HepG2 (cell line): ENCODE results near the gene RPLP2. TPM values are rescaled to one million over a fixed set of nuclear protein-coding genes. Genes with fewer than 3 reads are reported as not detected.

Experiments
- ATRX ChIP-seq: sonication (generic); formaldehyde crosslinking; IDR thresholded peaks from 2 replicates; pipeline ENCODE4 v1.4.0; 2020; ENCODE audit warnings: missing genetic modification reagents, borderline replicate concordance
- CAMTA2 ChIP-seq: sonication (generic); formaldehyde crosslinking; IDR thresholded peaks from 2 replicates; pipeline ENCODE4 v1.4.0; 2020; ENCODE audit warnings: mild to moderate bottlenecking, missing genetic modification reagents, borderline replicate concordance
- HIVEP1 ChIP-seq: sonication (generic); formaldehyde crosslinking; IDR thresholded peaks from 2 replicates; pipeline ENCODE4 v1.4.0; 2020; ENCODE audit warnings: mild to moderate bottlenecking, missing genetic modification reagents
- HNRNPL ChIP-seq: fragments of 200-400 bp; formaldehyde crosslinking; IDR thresholded peaks from 2 replicates; pipeline ENCODE4 v1.6.1; 2017; ENCODE audit warnings: mild to moderate bottlenecking, low read depth, low read length
- MEF2D ChIP-seq: sonication (generic); formaldehyde crosslinking; IDR thresholded peaks from 2 replicates; pipeline ENCODE4 v1.5.1; 2020; ENCODE audit warnings: mild to moderate bottlenecking, missing genetic modification reagents
- POLR2G ChIP-seq: fragments of 200-400 bp; formaldehyde crosslinking; IDR thresholded peaks from 2 replicates; pipeline ENCODE4 v1.6.1; 2018; ENCODE audit warnings: mild to moderate bottlenecking, low read depth, low read length, moderate library complexity
- TBX3 ChIP-seq: fragments of 450-650 bp; IDR thresholded peaks from 2 replicates; pipeline ENCODE4 v1.6.1; 2017; ENCODE audit warnings: antibody characterized with exemption, mild to moderate bottlenecking, inconsistent platforms, borderline replicate concordance
- ZBTB7A ChIP-seq: sonication (generic); formaldehyde crosslinking; IDR thresholded peaks from 2 replicates; pipeline ENCODE4 v1.8.0; 2022; ENCODE audit warnings: mild to moderate bottlenecking, missing genetic modification reagents
- ZBTB8A ChIP-seq: sonication (generic); formaldehyde crosslinking; IDR thresholded peaks from 2 replicates; pipeline ENCODE4 v1.4.0; 2020; ENCODE audit warnings: mild to moderate bottlenecking, low read depth, missing genetic modification reagents, borderline replicate concordance
- ZNF296 ChIP-seq: sonication (generic); formaldehyde crosslinking; conservative IDR thresholded peaks from 2 replicates; pipeline ENCODE4 v1.5.0; 2020; ENCODE audit warnings: mild to moderate bottlenecking, missing genetic modification reagents
- ZNF333 ChIP-seq: sonication (generic); formaldehyde crosslinking; IDR thresholded peaks from 2 replicates; pipeline ENCODE4 v1.4.0; 2020; ENCODE audit warnings: mild to moderate bottlenecking, missing genetic modification reagents, borderline replicate concordance
- ZNF335 ChIP-seq: sonication (generic); formaldehyde crosslinking; IDR thresholded peaks from 2 replicates; pipeline ENCODE4 v1.4.0; 2020; ENCODE audit warnings: missing genetic modification reagents
- ZNF350 ChIP-seq: sonication (generic); formaldehyde crosslinking; IDR thresholded peaks from 2 replicates; pipeline ENCODE4 v1.4.0; 2020; ENCODE audit warnings: mild to moderate bottlenecking, low read depth, missing genetic modification reagents, borderline replicate concordance
- polyA plus RNA-seq, 8 experiments: library from polyadenylated mRNA; depleted of rRNA in 3 of 8; stranded (reverse) in 7 of 8; unstranded in 1 of 8; fragments of >200 nt; fragmentation: Illumina TruSeq in 4 of 8; extraction: Trizol in 4 of 8; gene quantifications; 2 replicates each; pipeline versions ENCODE4 v1.2.1 to v1.2.3, GENCODE V29; 2011 to 2016; ENCODE audit warnings: low read depth in 4 of 8, missing spikeins in 1 of 8, mixed read lengths in 1 of 8; ENCODE audit not compliant: insufficient read depth in 1 of 8
- total RNA-seq, 5 experiments: library from RNA; depleted of rRNA; stranded (reverse); fragments of >200 nt; fragmentation: Illumina TruSeq; extraction: Trizol; gene quantifications; 2 replicates each; pipeline ENCODE4 v1.2.3, GENCODE V29; 2016; ENCODE audit warnings: low read depth in 1 of 5
- TF ChIP-seq, protein P1 (sequence below): sonication (generic); formaldehyde crosslinking; IDR thresholded peaks from 2 replicates; pipeline ENCODE4 v1.4.0; 2020; ENCODE audit warnings: missing genetic modification reagents, borderline replicate concordance
- TF ChIP-seq, protein P2 (sequence below): sonication (generic); formaldehyde crosslinking; IDR thresholded peaks from 2 replicates; pipeline ENCODE4 v1.5.0; 2020; ENCODE audit warnings: mild to moderate bottlenecking, low read depth, missing genetic modification reagents, borderline replicate concordance
- TF ChIP-seq, protein P3 (sequence below): sonication (generic); formaldehyde crosslinking; IDR thresholded peaks from 2 replicates; pipeline ENCODE4 v1.4.0; 2020; ENCODE audit warnings: mild to moderate bottlenecking, missing genetic modification reagents

The RPLP2 gene
- total and polyA plus RNA-seq, 2 of the 13 experiments (the other 11 are each of a cell fraction or from before 2014, with no cell fraction given): 978 to 2,106 TPM

DNA sequence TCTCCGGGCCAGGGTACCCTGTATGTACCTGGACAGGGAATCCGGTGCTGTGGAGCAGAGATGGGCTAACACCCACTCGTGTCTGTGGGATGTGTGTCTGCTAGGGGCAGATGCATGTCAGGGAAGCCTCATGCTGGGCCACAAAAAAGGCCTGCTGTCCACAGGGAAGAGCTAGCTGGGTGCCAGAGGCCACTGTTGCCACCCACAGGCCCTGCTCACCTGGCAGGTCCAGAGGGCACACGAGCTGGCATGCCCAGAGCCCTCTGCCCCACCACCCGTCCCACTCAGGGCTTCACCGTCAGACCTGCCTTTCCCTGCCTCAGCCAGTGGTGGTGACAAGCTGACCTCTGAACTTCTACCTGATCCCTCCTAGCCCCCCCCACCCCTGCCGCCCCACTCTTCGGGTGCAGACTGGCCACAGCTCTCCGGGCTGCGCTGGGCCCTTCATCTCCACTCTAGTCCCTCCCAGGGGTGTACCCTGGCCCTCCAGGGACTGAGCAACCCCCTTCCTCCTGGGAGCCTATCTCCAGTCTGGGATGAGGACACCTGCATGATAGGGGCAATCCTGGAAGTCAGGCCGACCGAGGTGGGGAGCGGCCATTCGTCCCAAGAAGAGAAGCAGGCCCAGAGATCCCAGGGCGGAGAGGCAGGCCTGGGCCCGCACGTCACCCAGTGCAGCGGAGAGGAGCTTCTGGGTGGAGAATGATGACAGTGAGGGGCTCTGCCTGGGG, 13.0 kb upstream of the RPLP2 start (continued):
- TF ChIP-seq, protein P1, sequence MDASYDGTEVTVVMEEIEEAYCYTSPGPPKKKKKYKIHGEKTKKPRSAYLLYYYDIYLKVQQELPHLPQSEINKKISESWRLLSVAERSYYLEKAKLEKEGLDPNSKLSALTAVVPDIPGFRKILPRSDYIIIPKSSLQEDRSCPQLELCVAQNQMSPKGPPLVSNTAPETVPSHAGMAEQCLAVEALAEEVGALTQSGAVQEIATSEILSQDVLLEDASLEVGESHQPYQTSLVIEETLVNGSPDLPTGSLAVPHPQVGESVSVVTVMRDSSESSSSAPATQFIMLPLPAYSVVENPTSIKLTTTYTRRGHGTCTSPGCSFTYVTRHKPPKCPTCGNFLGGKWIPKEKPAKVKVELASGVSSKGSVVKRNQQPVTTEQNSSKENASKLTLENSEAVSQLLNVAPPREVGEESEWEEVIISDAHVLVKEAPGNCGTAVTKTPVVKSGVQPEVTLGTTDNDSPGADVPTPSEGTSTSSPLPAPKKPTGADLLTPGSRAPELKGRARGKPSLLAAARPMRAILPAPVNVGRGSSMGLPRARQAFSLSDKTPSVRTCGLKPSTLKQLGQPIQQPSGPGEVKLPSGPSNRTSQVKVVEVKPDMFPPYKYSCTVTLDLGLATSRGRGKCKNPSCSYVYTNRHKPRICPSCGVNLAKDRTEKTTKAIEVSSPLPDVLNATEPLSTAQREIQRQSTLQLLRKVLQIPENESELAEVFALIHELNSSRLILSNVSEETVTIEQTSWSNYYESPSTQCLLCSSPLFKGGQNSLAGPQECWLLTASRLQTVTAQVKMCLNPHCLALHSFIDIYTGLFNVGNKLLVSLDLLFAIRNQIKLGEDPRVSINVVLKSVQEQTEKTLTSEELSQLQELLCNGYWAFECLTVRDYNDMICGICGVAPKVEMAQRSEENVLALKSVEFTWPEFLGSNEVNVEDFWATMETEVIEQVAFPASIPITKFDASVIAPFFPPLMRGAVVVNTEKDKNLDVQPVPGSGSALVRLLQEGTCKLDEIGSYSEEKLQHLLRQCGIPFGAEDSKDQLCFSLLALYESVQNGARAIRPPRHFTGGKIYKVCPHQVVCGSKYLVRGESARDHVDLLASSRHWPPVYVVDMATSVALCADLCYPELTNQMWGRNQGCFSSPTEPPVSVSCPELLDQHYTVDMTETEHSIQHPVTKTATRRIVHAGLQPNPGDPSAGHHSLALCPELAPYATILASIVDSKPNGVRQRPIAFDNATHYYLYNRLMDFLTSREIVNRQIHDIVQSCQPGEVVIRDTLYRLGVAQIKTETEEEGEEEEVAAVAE (CRISPR knock-in tag): no peak
- TF ChIP-seq TBX3 (no peak), ZNF335 (CRISPR knock-in tag) (0 out of 2 replicates have a peak, but pooled peaks have one; percentile 14), ZBTB8A (CRISPR knock-in tag) (no peak), ATRX (no peak), HIVEP1 (no peak), MEF2D (no peak), POLR2G (peak; percentile 19; the same call in 1 of the 2 replicates), ZNF350 (CRISPR knock-in tag) (no peak), CAMTA2 (CRISPR knock-in tag) (0 out of 2 replicates have a peak, but pooled peaks have one; percentile 24), HNRNPL (peak; percentile 89), ZNF333 (CRISPR knock-in tag) (0 out of 2 replicates have a peak, but pooled peaks have one; percentile 56), ZNF296 (CRISPR knock-in tag) (no peak), ZBTB7A (CRISPR knock-in tag) (0 out of 2 replicates have a peak, but pooled peaks have one; percentile 31)
- TF ChIP-seq, protein P2, sequence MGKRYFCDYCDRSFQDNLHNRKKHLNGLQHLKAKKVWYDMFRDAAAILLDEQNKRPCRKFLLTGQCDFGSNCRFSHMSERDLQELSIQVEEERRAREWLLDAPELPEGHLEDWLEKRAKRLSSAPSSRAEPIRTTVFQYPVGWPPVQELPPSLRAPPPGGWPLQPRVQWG (CRISPR knock-in tag): no peak
- TF ChIP-seq, protein P3, sequence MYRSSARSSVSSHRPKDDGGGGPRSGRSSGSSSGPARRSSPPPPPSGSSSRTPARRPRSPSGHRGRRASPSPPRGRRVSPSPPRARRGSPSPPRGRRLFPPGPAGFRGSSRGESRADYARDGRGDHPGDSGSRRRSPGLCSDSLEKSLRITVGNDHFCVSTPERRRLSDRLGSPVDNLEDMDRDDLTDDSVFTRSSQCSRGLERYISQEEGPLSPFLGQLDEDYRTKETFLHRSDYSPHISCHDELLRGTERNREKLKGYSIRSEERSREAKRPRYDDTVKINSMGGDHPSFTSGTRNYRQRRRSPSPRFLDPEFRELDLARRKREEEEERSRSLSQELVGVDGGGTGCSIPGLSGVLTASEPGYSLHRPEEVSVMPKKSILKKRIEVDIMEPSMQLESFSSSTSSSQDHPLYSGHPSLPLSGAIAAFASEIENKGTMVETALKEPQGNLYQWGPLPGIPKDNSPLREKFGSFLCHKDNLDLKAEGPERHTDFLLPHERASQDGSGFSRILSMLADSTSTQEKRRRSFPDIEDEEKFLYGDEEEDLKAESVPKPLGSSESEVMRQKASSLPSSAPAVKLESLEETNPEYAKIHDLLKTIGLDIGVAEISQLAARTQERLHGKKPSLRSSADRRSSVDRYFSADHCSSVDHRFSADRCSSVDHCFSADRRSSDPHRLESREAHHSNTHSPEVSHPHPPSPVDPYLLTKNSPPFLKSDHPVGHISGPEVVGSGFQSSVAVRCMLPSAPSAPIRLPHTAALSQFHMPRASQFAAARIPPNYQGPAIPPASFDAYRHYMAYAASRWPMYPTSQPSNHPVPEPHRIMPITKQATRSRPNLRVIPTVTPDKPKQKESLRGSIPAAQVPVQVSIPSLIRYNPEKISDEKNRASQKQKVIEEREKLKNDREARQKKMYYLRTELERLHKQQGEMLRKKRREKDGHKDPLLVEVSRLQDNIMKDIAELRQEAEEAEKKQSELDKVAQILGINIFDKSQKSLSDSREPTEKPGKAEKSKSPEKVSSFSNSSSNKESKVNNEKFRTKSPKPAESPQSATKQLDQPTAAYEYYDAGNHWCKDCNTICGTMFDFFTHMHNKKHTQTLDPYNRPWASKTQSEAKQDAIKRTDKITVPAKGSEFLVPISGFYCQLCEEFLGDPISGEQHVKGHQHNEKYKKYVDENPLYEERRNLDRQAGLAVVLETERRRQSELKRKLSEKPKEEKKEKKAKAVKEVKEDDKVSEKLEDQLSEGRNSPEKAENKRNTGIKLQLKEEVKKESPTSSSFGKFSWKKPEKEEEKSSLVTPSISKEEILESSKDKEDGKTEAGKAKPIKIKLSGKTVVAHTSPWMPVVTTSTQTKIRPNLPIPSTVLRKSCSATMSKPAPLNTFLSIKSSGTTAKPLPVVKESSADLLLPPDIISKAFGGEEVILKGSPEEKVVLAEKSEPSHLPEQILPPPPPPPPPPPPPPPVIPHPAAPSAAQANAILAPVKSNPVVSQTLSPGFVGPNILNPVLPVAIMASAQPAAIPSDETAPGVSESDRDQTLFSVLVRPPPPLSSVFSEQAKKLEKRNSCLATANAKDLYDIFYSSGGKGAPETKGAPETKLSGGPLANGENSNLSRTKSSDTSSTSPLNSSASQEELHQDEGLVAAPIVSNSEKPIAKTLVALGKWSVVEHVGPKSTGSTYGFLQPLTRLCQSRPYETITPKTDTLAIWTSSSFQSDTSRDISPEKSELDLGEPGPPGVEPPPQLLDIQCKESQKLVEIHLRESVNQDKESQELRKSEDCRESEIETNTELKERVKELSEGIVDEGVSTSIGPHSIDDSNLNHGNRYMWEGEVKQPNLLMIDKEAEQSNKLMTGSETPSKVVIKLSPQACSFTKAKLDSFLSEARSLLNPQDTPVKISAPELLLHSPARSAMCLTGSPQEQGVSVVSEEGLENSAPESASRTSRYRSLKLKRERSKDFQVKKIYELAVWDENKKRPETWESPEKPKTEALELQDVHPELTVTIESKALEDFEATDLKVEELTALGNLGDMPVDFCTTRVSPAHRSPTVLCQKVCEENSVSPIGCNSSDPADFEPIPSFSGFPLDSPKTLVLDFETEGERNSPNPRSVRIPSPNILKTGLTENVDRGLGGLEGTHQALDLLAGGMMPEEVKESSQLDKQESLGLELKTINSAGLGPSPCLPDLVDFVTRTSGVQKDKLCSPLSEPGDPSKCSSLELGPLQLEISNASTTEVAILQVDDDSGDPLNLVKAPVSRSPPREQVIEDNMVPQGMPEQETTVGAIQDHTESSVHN (CRISPR knock-in tag): no peak
